HepG2 (cell line): ENCODE results near the gene TMEM174. TPM values are rescaled to one million over a fixed set of nuclear protein-coding genes. Genes with fewer than 3 reads are reported as not detected.

Experiments
- AHR ChIP-seq: IDR thresholded peaks from 2 replicates; pipeline ENCODE4 v1.6.1; 2018; ENCODE audit warnings: missing genetic modification reagents, missing compliant biosample characterization
- GABPB1 ChIP-seq: IDR thresholded peaks from 2 replicates; pipeline ENCODE4 v1.6.1; 2016; ENCODE audit warnings: mild to moderate bottlenecking, missing genetic modification reagents, moderate library complexity, missing compliant biosample characterization
- NCOA2 ChIP-seq: sonication (generic); formaldehyde crosslinking; IDR thresholded peaks from 2 replicates; pipeline ENCODE4 v1.8.0; 2022; ENCODE audit warnings: inconsistent platforms
- ZNF790 ChIP-seq: sonication (generic); formaldehyde crosslinking; IDR thresholded peaks from 2 replicates; pipeline ENCODE4 v1.8.0; 2022; ENCODE audit warnings: missing genetic modification reagents, mild to moderate bottlenecking, borderline replicate concordance
- polyA plus RNA-seq, 8 experiments: library from polyadenylated mRNA; depleted of rRNA in 3 of 8; stranded (reverse) in 7 of 8; unstranded in 1 of 8; fragments of >200 nt; fragmentation: Illumina TruSeq in 4 of 8; extraction: Trizol in 4 of 8; gene quantifications; 2 replicates each; pipeline versions ENCODE4 v1.2.1 to v1.2.3, GENCODE V29; 2011 to 2016; ENCODE audit warnings: low read depth in 4 of 8, missing spikeins in 1 of 8, mixed read lengths in 1 of 8; ENCODE audit not compliant: insufficient read depth in 1 of 8
- total RNA-seq, 5 experiments: library from RNA; depleted of rRNA; stranded (reverse); fragments of >200 nt; fragmentation: Illumina TruSeq; extraction: Trizol; gene quantifications; 2 replicates each; pipeline ENCODE4 v1.2.3, GENCODE V29; 2016; ENCODE audit warnings: low read depth in 1 of 5
- TF ChIP-seq, protein P1 (sequence below): sonication (generic); formaldehyde crosslinking; IDR thresholded peaks from 2 replicates; pipeline ENCODE4 v1.9.0; 2021; ENCODE audit warnings: mild to moderate bottlenecking, missing genetic modification reagents
- TF ChIP-seq, protein P2 (sequence below): sonication (generic); formaldehyde crosslinking; IDR thresholded peaks from 2 replicates; pipeline ENCODE4; 2020; ENCODE audit warnings: missing genetic modification reagents, mild to moderate bottlenecking, borderline replicate concordance
- TF ChIP-seq, protein P3 (sequence below): sonication (generic); formaldehyde crosslinking; IDR thresholded peaks from 2 replicates; pipeline ENCODE4 v1.8.0; 2022; ENCODE audit warnings: mild to moderate bottlenecking, missing genetic modification reagents, moderate library complexity
- TF ChIP-seq, protein P4 (sequence below): sonication (generic); formaldehyde crosslinking; IDR thresholded peaks from 2 replicates; pipeline ENCODE4 v1.4.0; 2020; ENCODE audit warnings: mild to moderate bottlenecking, missing genetic modification reagents, borderline replicate concordance
- TF ChIP-seq, protein P5 (sequence below): sonication (generic); formaldehyde crosslinking; IDR thresholded peaks from 2 replicates; pipeline ENCODE4 v1.8.1; 2023; ENCODE audit warnings: mild to moderate bottlenecking, missing genetic modification reagents
- TF ChIP-seq, protein P6 (sequence below): IDR thresholded peaks from 2 replicates; pipeline ENCODE4 v1.6.1; 2012; ENCODE audit warnings: low read length, improper control_type of control experiment

Gene TMEM174
- total and polyA plus RNA-seq, 2 of the 13 experiments (the other 11 are each of a cell fraction or from before 2014, with no cell fraction given) = not detected

DNA sequence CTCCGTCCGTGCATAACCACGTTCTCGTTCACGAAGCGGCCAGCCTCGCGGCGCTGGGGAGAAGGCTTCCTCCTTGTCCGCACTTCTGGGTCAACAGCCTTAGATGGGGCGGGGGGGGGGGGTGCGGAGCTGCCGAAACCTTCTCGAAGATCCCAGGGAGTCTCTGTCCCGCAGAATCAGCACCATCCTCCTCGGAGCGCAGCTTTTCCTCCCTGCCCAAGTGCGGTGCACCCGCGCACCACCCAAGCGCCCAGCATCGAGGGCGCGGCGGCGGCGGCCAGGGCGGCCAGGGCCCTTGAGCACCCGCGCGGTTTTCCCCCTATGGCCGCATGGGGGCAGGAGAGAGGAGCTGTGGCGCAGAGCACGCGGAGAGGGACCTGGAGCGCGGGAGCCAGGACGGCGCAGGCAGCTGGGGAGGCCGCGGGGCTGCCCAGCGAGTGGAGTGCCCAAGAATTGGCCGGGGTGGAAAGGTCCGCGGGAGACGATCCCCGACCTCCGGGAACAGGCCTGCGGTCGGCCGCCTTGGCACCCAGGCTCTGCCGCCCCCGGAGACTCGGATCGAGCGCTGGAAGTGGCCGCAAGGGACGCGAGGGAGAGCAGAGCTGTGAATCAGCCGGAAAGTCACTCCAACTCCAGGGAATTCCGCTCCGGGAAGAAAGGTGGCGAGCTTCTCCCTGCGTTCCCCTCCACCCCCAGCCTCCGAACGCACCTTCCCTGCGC, 43.1 kb downstream of the TMEM174 start (continued):
- TF ChIP-seq, protein P1, sequence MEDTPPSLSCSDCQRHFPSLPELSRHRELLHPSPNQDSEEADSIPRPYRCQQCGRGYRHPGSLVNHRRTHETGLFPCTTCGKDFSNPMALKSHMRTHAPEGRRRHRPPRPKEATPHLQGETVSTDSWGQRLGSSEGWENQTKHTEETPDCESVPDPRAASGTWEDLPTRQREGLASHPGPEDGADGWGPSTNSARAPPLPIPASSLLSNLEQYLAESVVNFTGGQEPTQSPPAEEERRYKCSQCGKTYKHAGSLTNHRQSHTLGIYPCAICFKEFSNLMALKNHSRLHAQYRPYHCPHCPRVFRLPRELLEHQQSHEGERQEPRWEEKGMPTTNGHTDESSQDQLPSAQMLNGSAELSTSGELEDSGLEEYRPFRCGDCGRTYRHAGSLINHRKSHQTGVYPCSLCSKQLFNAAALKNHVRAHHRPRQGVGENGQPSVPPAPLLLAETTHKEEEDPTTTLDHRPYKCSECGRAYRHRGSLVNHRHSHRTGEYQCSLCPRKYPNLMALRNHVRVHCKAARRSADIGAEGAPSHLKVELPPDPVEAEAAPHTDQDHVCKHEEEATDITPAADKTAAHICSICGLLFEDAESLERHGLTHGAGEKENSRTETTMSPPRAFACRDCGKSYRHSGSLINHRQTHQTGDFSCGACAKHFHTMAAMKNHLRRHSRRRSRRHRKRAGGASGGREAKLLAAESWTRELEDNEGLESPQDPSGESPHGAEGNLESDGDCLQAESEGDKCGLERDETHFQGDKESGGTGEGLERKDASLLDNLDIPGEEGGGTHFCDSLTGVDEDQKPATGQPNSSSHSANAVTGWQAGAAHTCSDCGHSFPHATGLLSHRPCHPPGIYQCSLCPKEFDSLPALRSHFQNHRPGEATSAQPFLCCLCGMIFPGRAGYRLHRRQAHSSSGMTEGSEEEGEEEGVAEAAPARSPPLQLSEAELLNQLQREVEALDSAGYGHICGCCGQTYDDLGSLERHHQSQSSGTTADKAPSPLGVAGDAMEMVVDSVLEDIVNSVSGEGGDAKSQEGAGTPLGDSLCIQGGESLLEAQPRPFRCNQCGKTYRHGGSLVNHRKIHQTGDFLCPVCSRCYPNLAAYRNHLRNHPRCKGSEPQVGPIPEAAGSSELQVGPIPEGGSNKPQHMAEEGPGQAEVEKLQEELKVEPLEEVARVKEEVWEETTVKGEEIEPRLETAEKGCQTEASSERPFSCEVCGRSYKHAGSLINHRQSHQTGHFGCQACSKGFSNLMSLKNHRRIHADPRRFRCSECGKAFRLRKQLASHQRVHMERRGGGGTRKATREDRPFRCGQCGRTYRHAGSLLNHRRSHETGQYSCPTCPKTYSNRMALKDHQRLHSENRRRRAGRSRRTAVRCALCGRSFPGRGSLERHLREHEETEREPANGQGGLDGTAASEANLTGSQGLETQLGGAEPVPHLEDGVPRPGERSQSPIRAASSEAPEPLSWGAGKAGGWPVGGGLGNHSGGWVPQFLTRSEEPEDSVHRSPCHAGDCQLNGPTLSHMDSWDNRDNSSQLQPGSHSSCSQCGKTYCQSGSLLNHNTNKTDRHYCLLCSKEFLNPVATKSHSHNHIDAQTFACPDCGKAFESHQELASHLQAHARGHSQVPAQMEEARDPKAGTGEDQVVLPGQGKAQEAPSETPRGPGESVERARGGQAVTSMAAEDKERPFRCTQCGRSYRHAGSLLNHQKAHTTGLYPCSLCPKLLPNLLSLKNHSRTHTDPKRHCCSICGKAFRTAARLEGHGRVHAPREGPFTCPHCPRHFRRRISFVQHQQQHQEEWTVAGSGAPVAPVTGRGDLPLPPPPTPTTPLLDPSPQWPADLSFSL (CRISPR knock-in tag) = no peak
- TF ChIP-seq NCOA2 (CRISPR knock-in tag) (no peak), ZNF790 (CRISPR knock-in tag) (0 out of 2 replicates have a peak, but pooled peaks have one; percentile 43), GABPB1 (CRISPR knock-in tag) (peak; percentile 77; the same call in 1 of the 2 replicates), AHR (CRISPR knock-in tag) (0 out of 2 replicates have a peak, but pooled peaks have one; percentile 42)
- TF ChIP-seq, protein P2, sequence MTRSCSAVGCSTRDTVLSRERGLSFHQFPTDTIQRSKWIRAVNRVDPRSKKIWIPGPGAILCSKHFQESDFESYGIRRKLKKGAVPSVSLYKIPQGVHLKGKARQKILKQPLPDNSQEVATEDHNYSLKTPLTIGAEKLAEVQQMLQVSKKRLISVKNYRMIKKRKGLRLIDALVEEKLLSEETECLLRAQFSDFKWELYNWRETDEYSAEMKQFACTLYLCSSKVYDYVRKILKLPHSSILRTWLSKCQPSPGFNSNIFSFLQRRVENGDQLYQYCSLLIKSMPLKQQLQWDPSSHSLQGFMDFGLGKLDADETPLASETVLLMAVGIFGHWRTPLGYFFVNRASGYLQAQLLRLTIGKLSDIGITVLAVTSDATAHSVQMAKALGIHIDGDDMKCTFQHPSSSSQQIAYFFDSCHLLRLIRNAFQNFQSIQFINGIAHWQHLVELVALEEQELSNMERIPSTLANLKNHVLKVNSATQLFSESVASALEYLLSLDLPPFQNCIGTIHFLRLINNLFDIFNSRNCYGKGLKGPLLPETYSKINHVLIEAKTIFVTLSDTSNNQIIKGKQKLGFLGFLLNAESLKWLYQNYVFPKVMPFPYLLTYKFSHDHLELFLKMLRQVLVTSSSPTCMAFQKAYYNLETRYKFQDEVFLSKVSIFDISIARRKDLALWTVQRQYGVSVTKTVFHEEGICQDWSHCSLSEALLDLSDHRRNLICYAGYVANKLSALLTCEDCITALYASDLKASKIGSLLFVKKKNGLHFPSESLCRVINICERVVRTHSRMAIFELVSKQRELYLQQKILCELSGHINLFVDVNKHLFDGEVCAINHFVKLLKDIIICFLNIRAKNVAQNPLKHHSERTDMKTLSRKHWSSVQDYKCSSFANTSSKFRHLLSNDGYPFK (CRISPR knock-in tag) = peak; percentile 58; the same call in 1 of the 2 replicates
- TF ChIP-seq, protein P3, sequence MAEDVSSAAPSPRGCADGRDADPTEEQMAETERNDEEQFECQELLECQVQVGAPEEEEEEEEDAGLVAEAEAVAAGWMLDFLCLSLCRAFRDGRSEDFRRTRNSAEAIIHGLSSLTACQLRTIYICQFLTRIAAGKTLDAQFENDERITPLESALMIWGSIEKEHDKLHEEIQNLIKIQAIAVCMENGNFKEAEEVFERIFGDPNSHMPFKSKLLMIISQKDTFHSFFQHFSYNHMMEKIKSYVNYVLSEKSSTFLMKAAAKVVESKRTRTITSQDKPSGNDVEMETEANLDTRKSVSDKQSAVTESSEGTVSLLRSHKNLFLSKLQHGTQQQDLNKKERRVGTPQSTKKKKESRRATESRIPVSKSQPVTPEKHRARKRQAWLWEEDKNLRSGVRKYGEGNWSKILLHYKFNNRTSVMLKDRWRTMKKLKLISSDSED = no peak
- TF ChIP-seq, protein P4, sequence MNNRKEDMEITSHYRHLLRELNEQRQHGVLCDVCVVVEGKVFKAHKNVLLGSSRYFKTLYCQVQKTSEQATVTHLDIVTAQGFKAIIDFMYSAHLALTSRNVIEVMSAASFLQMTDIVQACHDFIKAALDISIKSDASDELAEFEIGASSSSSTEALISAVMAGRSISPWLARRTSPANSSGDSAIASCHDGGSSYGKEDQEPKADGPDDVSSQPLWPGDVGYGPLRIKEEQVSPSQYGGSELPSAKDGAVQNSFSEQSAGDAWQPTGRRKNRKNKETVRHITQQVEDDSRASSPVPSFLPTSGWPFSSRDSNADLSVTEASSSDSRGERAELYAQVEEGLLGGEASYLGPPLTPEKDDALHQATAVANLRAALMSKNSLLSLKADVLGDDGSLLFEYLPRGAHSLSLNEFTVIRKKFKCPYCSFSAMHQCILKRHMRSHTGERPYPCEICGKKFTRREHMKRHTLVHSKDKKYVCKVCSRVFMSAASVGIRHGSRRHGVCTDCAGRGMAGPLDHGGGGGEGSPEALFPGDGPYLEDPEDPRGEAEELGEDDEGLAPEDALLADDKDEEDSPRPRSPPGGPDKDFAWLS = no peak
- TF ChIP-seq, protein P5, sequence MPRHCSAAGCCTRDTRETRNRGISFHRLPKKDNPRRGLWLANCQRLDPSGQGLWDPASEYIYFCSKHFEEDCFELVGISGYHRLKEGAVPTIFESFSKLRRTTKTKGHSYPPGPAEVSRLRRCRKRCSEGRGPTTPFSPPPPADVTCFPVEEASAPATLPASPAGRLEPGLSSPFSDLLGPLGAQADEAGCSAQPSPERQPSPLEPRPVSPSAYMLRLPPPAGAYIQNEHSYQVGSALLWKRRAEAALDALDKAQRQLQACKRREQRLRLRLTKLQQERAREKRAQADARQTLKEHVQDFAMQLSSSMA (CRISPR knock-in tag) = no peak; the same call in 1 of the 2 replicates
- TF ChIP-seq, protein P6, sequence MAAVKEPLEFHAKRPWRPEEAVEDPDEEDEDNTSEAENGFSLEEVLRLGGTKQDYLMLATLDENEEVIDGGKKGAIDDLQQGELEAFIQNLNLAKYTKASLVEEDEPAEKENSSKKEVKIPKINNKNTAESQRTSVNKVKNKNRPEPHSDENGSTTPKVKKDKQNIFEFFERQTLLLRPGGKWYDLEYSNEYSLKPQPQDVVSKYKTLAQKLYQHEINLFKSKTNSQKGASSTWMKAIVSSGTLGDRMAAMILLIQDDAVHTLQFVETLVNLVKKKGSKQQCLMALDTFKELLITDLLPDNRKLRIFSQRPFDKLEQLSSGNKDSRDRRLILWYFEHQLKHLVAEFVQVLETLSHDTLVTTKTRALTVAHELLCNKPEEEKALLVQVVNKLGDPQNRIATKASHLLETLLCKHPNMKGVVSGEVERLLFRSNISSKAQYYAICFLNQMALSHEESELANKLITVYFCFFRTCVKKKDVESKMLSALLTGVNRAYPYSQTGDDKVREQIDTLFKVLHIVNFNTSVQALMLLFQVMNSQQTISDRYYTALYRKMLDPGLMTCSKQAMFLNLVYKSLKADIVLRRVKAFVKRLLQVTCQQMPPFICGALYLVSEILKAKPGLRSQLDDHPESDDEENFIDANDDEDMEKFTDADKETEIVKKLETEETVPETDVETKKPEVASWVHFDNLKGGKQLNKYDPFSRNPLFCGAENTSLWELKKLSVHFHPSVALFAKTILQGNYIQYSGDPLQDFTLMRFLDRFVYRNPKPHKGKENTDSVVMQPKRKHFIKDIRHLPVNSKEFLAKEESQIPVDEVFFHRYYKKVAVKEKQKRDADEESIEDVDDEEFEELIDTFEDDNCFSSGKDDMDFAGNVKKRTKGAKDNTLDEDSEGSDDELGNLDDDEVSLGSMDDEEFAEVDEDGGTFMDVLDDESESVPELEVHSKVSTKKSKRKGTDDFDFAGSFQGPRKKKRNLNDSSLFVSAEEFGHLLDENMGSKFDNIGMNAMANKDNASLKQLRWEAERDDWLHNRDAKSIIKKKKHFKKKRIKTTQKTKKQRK = no peak
